Measurements from ENCODE around the gene IRF1. TPM values are rescaled to one million over a fixed set of nuclear protein-coding genes. Genes with fewer than 3 reads are reported as not detected.

Gene IRF1
- total and polyA plus RNA-seq, 7 experiments from 2014 or later: 118 to 632 (median 174) TPM

DNA sequence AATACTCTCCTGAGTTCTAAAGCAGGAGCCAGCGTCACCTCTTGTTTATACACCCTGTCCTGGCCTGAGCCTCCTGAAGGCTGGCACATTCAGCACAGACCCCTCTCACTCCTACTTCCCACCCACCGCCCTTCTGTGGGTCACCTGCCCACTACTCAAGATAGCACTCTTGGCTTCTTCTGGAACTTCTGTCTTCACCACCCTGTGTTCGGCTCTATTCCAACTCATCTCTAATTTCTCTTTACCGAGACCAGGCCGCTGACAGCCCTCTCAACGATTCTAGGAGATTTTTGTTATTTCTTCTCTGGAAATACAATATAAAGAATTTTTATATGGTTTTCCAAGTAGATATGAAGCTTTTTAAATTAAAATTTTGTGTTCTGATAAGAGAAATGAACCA, 57.4 kb downstream of the IRF1 start:
- H3K36me3 Mint-ChIP-seq: peaks cover 0 to 49% (median 27%) of the 10 kb centered on the region in 5 donors
- peaks cover 76 to 97% (median 95%) of the 10 kb centered on the region in 7 donors for H3K4me1 Mint-ChIP-seq
- peaks cover 0 to 7% (median 4%) of the 10 kb centered on the region in 3 experiments for H3K36me3 ChIP-seq (ENCODE audit: control insufficient read depth in 2 of 3, insufficient read depth in 3 of 3, low read length in 3 of 3)
- no peak for DNase-seq
- intact Hi-C loops (cut with micrococcal nuclease): no loop called here
- no peaks in the 10 kb centered on the region for H3K27me3 Mint-ChIP-seq
- POLR2A ChIA-PET: interaction anchor here (0.6 to 1.8 kb wide), 4 partner anchors 15 to 61 kb away, joined by 3 to 10 read pairs (median 4); no protein-coding TSS in a partner anchor
- H3K27ac ChIP-seq (ENCODE audit: low read depth, low read length): no peak overlapping the region
- peak overlapping the region; percentile 59 to 99 (median 88) for H3K27ac Mint-ChIP-seq
- CTCF ChIA-PET: interaction anchor here (1.4 kb wide), 1 partner anchor 13 kb away, joined by 3 read pairs; no protein-coding TSS in a partner anchor
- no peak for ATAC-seq
- no peaks in the 10 kb centered on the region for H3K27me3 ChIP-seq (ENCODE audit: control insufficient read depth in 2 of 2, insufficient read depth in 2 of 2, low read length in 2 of 2)
- H3K9me3 Mint-ChIP-seq: peaks cover 0 to 2% (median 0%) of the 10 kb centered on the region in 11 donors
- peak overlapping the region in 5 of 10 donors; percentile 7 to 79 (median 48) for H3K4me3 Mint-ChIP-seq
- H3K4me1 ChIP-seq (ENCODE audit: control insufficient read depth in 2 of 2, insufficient read depth in 2 of 2, low read length in 2 of 2): peaks cover 74 to 91% of the 10 kb centered on the region in 2 donors
- no peaks in the 10 kb centered on the region for H3K9me3 ChIP-seq (ENCODE audit: control insufficient read depth in 2 of 3, low read length in 3 of 3)
- no peak overlapping the region for H3K4me3 ChIP-seq (ENCODE audit: low read length)

DNA sequence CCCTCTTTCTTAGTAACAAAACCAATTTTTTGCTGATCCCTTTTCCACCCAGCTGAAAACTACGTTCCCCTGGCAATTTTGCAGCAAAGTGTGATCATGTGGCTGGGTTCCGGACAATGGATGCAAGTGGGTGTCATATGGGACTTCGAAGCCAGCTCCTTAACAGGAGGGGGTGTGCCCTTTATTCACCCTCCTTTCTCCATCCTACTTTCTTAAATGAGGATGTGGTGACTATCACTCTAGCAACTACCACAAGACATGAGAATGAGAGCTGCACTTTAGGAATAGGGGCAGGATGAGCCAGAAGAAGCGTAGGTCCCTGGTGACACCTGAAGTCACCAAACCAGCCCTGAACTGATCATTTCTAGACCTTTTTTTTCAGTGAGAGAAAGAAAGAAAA, 58.9 kb downstream of the IRF1 start:
- Mint-ChIP-seq H3K27me3 (no peaks in the 10 kb centered on the region), H3K36me3 (peaks cover 0 to 55% (median 27%) of the 10 kb centered on the region in 5 donors), H3K4me3 (peak overlapping the region in 9 of 10 donors; percentile 0 to 79 (median 51)), H3K27ac (peak overlapping the region; percentile 59 to 99 (median 96)), H3K9me3 (peaks cover 0 to 2% (median 0%) of the 10 kb centered on the region in 11 donors), H3K4me1 (peaks cover 76 to 97% (median 95%) of the 10 kb centered on the region in 7 donors)
- peak overlapping the region; percentile 17 for H3K27ac ChIP-seq (ENCODE audit: low read depth, low read length)
- DNase-seq: no peak
- H3K36me3 ChIP-seq (ENCODE audit: control insufficient read depth in 2 of 3, insufficient read depth in 3 of 3, low read length in 3 of 3): peaks cover 0 to 7% (median 4%) of the 10 kb centered on the region in 3 experiments
- CTCF ChIA-PET: interaction anchor here (0.8 to 1.0 kb wide), 3 partner anchors 20 to 28 kb away, joined by 3 to 6 read pairs (median 4); no protein-coding TSS in a partner anchor
- H3K9me3 ChIP-seq (ENCODE audit: control insufficient read depth in 2 of 3, low read length in 3 of 3): no peaks in the 10 kb centered on the region
- peaks cover 76 to 91% of the 10 kb centered on the region in 2 donors for H3K4me1 ChIP-seq (ENCODE audit: control insufficient read depth in 2 of 2, insufficient read depth in 2 of 2, low read length in 2 of 2)
- H3K4me3 ChIP-seq (ENCODE audit: low read length): no peak overlapping the region
- intact Hi-C loops (cut with micrococcal nuclease): no loop called here
- ATAC-seq: no peak
- POLR2A ChIA-PET: interaction anchor here (0.6 to 11.5 kb wide), 13 partner anchors 9 to 882 kb away, joined by 3 to 182 read pairs (median 5); partner anchors contain the start of gene IRF1
- no peaks in the 10 kb centered on the region for H3K27me3 ChIP-seq (ENCODE audit: control insufficient read depth in 2 of 2, insufficient read depth in 2 of 2, low read length in 2 of 2)

Other genes starting within 250 kb of the IRF1 start
- gene PDLIM4, start 233.1 kb downstream of the IRF1 start, total RNA-seq: under 1 TPM in 1 of 5 experiments, not detected in 4; 0.99 TPM
- not detected for gene PDLIM4, start 233.1 kb downstream of the IRF1 start, polyA plus RNA-seq
- 1 to 10 TPM in 2 of 5 experiments, under 1 TPM in 1, not detected in 2; 0.29 to 7.5 (median 1.1) TPM for gene SLC22A4, start 196.4 kb downstream of the IRF1 start, total RNA-seq
- gene SLC22A4, start 196.4 kb downstream of the IRF1 start, polyA plus RNA-seq: not detected
- gene SLC22A5, start 121.1 kb downstream of the IRF1 start, total RNA-seq: 10 to 100 TPM in 1 of 5 experiments, 1 to 10 TPM in 4; 6.8 to 10.8 (median 8.0) TPM
- gene SLC22A5, start 121.1 kb downstream of the IRF1 start, polyA plus RNA-seq: 1 to 10 TPM; 1.8 to 3.6 TPM
- 1 to 10 TPM in 1 of 5 experiments, not detected in 4; 1.2 TPM for gene IL5, start 52.7 kb upstream of the IRF1 start, total RNA-seq
- not detected for gene IL5, start 52.7 kb upstream of the IRF1 start, polyA plus RNA-seq
- gene RAD50, start 66.2 kb upstream of the IRF1 start, total RNA-seq: 10 to 100 TPM; 18.0 to 35.4 (median 32.2) TPM
- gene RAD50, start 66.2 kb upstream of the IRF1 start, polyA plus RNA-seq: 10 to 100 TPM; 14.8 to 25.2 TPM
- 10 to 100 TPM in 1 of 5 experiments, under 1 TPM in 2, not detected in 2; 0.50 to 71.3 (median 0.51) TPM for gene IL13, start 167.4 kb upstream of the IRF1 start, total RNA-seq
- not detected for gene IL13, start 167.4 kb upstream of the IRF1 start, polyA plus RNA-seq
- gene IL4, start 183.2 kb upstream of the IRF1 start, total RNA-seq: 1 to 10 TPM in 3 of 5 experiments, not detected in 2; 1.1 to 6.0 (median 4.5) TPM
- not detected for gene IL4, start 183.2 kb upstream of the IRF1 start, polyA plus RNA-seq
- 10 to 100 TPM; 10.5 to 30.0 (median 18.7) TPM for gene KIF3A, start 246.8 kb upstream of the IRF1 start, total RNA-seq
- gene KIF3A, start 246.8 kb upstream of the IRF1 start, polyA plus RNA-seq: 10 to 100 TPM in 1 of 2 donors, 1 to 10 TPM in 1; 7.5 to 11.4 TPM

All from naive thymus-derived CD4-positive, alpha-beta T cell (primary cell).